HepG2 (cell line): ENCODE results near the gene TMEM150C. TPM values are rescaled to one million over a fixed set of nuclear protein-coding genes. Genes with fewer than 3 reads are reported as not detected.

Experiments
- ETV5 ChIP-seq: IDR thresholded peaks from 2 replicates; pipeline ENCODE4 v1.6.1; 2018; ENCODE audit warnings: missing biosample characterization, missing genetic modification reagents, inconsistent platforms, borderline replicate concordance
- GFI1 ChIP-seq: sonication (generic); formaldehyde crosslinking; IDR thresholded peaks from 2 replicates; pipeline ENCODE4 v1.5.0; 2020; ENCODE audit warnings: missing genetic modification reagents, mild to moderate bottlenecking, borderline replicate concordance
- GLI4 ChIP-seq: sonication (generic); formaldehyde crosslinking; IDR thresholded peaks from 2 replicates; pipeline ENCODE4 v1.5.1; 2020; ENCODE audit warnings: missing genetic modification reagents, mild to moderate bottlenecking, moderate library complexity, borderline replicate concordance
- JUNB ChIP-seq: sonication (generic); formaldehyde crosslinking; IDR thresholded peaks from 2 replicates; pipeline ENCODE4 v1.8.0; 2022; ENCODE audit warnings: missing genetic modification reagents, mild to moderate bottlenecking, borderline replicate concordance
- KAT8 ChIP-seq: IDR thresholded peaks from 2 replicates; pipeline ENCODE4 v1.6.1; 2016; ENCODE audit warnings: missing genetic modification reagents, missing compliant biosample characterization
- KLF15 ChIP-seq: sonication (generic); formaldehyde crosslinking; IDR thresholded peaks from 2 replicates; pipeline ENCODE4 v1.8.1; 2023; ENCODE audit warnings: borderline replicate concordance, mild to moderate bottlenecking, inconsistent platforms, missing genetic modification reagents, mixed read lengths
- MTA1 ChIP-seq: sonication (generic); formaldehyde crosslinking; IDR thresholded peaks from 2 replicates; pipeline ENCODE4 v1.4.0; 2020; ENCODE audit warnings: missing genetic modification reagents, mild to moderate bottlenecking, borderline replicate concordance
- NBN ChIP-seq: fragments of 450-650 bp; conservative IDR thresholded peaks from 2 replicates; pipeline ENCODE4 v1.6.1; 2017
- NKX3-1 ChIP-seq: sonication (generic); formaldehyde crosslinking; IDR thresholded peaks from 2 replicates; pipeline ENCODE4 v1.5.0; 2020; ENCODE audit warnings: missing genetic modification reagents
- POLR2A ChIP-seq, 2 experiments: IDR thresholded peaks; 2 replicates each; pipeline ENCODE4 v1.6.1; 2011; ENCODE audit warnings: low read depth in 2 of 2, low read length in 2 of 2, mild to moderate bottlenecking in 1 of 2, moderate library complexity in 1 of 2; ENCODE audit not compliant: insufficient read depth in 1 of 2
- RELA ChIP-seq: sonication (generic); formaldehyde crosslinking; IDR thresholded peaks from 2 replicates; pipeline ENCODE4 v1.4.0; 2020; ENCODE audit warnings: missing genetic modification reagents
- SIN3A ChIP-seq: IDR thresholded peaks from 2 replicates; pipeline ENCODE4 v1.6.1; 2011; ENCODE audit warnings: low read depth, mild to moderate bottlenecking, control low read depth, low read length, borderline replicate concordance
- SIX4 ChIP-seq: sonication (generic); formaldehyde crosslinking; IDR thresholded peaks from 2 replicates; pipeline ENCODE4 v1.4.0; 2020; ENCODE audit warnings: missing genetic modification reagents
- STAT5B ChIP-seq: sonication (generic); formaldehyde crosslinking; IDR thresholded peaks from 2 replicates; pipeline ENCODE4 v1.4.0; 2020; ENCODE audit warnings: missing genetic modification reagents
- TARDBP ChIP-seq: sonication (generic); formaldehyde crosslinking; IDR thresholded peaks from 2 replicates; pipeline ENCODE4 v1.8.0; 2022; ENCODE audit warnings: mild to moderate bottlenecking, missing genetic modification reagents
- TBP ChIP-seq: sonication (generic); formaldehyde crosslinking; IDR thresholded peaks from 2 replicates; pipeline ENCODE4 v1.5.0; 2020; ENCODE audit warnings: missing genetic modification reagents
- TEAD3 ChIP-seq: optimal IDR thresholded peaks from 2 replicates; pipeline ENCODE3; 2016; ENCODE audit warnings: borderline replicate concordance
- ZKSCAN8 ChIP-seq: IDR thresholded peaks from 2 replicates; pipeline ENCODE4 v1.6.1; 2016; ENCODE audit warnings: borderline replicate concordance, missing genetic modification reagents, missing compliant biosample characterization
- ZNF546 ChIP-seq: sonication (generic); formaldehyde crosslinking; conservative IDR thresholded peaks from 2 replicates; pipeline ENCODE4 v1.8.1; 2023; ENCODE audit warnings: mild to moderate bottlenecking, missing genetic modification reagents
- ZNF615 ChIP-seq: sonication (generic); formaldehyde crosslinking; IDR thresholded peaks from 2 replicates; pipeline ENCODE4 v1.5.0; 2020; ENCODE audit warnings: mild to moderate bottlenecking, missing genetic modification reagents, borderline replicate concordance
- ZNF777 ChIP-seq: sonication (generic); formaldehyde crosslinking; IDR thresholded peaks from 2 replicates; pipeline ENCODE4 v1.4.0; 2020; ENCODE audit warnings: missing genetic modification reagents
- polyA plus RNA-seq, 8 experiments: library from polyadenylated mRNA; depleted of rRNA in 3 of 8; stranded (reverse) in 7 of 8; unstranded in 1 of 8; fragments of >200 nt; fragmentation: Illumina TruSeq in 4 of 8; extraction: Trizol in 4 of 8; gene quantifications; 2 replicates each; pipeline versions ENCODE4 v1.2.1 to v1.2.3, GENCODE V29; 2011 to 2016; ENCODE audit warnings: low read depth in 4 of 8, missing spikeins in 1 of 8, mixed read lengths in 1 of 8; ENCODE audit not compliant: insufficient read depth in 1 of 8
- total RNA-seq, 5 experiments: library from RNA; depleted of rRNA; stranded (reverse); fragments of >200 nt; fragmentation: Illumina TruSeq; extraction: Trizol; gene quantifications; 2 replicates each; pipeline ENCODE4 v1.2.3, GENCODE V29; 2016; ENCODE audit warnings: low read depth in 1 of 5
- TF ChIP-seq, protein P1 (sequence below): sonication (generic); formaldehyde crosslinking; IDR thresholded peaks from 2 replicates; pipeline ENCODE4 v1.4.0; 2020; ENCODE audit warnings: mild to moderate bottlenecking, missing genetic modification reagents
- TF ChIP-seq, protein P2 (sequence below): IDR thresholded peaks from 2 replicates; pipeline ENCODE4 v1.6.1; 2016; ENCODE audit warnings: low read depth, control low read depth
- TF ChIP-seq, protein P3 (sequence below): sonication (generic); formaldehyde crosslinking; IDR thresholded peaks from 2 replicates; pipeline ENCODE4 v1.5.0; 2020; ENCODE audit warnings: missing genetic modification reagents
- TF ChIP-seq, protein P4 (sequence below): sonication (generic); formaldehyde crosslinking; conservative IDR thresholded peaks from 2 replicates; pipeline ENCODE4 v1.4.0; 2020; ENCODE audit warnings: missing genetic modification reagents
- TF ChIP-seq, protein P5 (sequence below): sonication (generic); formaldehyde crosslinking; IDR thresholded peaks from 2 replicates; pipeline ENCODE4 v1.4.0; 2020; ENCODE audit warnings: missing genetic modification reagents, mild to moderate bottlenecking, borderline replicate concordance

TMEM150C gene
- total and polyA plus RNA-seq, 2 of the 13 experiments (the other 11 are each of a cell fraction or from before 2014, with no cell fraction given): 0.33 to 0.42 TPM

DNA sequence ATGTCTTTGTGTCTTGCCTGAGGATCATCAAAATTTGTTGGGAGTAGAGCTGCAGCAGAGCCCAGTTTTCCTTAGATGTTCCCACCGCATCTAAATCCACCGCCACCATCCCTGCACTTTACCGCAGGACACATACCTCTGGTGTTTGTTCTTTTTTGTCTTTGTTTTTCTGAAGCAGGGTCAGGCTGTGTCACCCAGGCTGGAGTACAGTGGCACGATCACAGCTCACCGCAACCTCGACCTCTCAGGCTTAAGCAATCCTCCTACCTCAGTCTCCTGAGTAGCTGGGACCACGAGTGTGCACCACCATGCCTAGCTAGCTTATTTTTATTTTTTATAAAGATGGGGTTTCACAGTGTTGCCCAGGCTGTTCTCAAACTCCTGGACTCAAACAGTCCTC is 126.8 kb downstream of the TMEM150C start (continued):
- no peak for TF ChIP-seq ZNF777
- no peak for TF ChIP-seq GLI4 (CRISPR knock-in tag)
- no peak for TF ChIP-seq ETV5 (CRISPR knock-in tag)
- TF ChIP-seq ZKSCAN8 (CRISPR knock-in tag): no peak
- peak; percentile 63 for TF ChIP-seq TEAD3 (CRISPR knock-in tag)
- TF ChIP-seq, protein P1, sequence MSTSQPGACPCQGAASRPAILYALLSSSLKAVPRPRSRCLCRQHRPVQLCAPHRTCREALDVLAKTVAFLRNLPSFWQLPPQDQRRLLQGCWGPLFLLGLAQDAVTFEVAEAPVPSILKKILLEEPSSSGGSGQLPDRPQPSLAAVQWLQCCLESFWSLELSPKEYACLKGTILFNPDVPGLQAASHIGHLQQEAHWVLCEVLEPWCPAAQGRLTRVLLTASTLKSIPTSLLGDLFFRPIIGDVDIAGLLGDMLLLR (CRISPR knock-in tag): no peak
- no peak for TF ChIP-seq NKX3-1 (CRISPR knock-in tag)
- no peak for TF ChIP-seq ZNF615 (CRISPR knock-in tag)
- TF ChIP-seq TARDBP (CRISPR knock-in tag): no peak
- no peak for TF ChIP-seq RELA (CRISPR knock-in tag)
- TF ChIP-seq, protein P2, sequence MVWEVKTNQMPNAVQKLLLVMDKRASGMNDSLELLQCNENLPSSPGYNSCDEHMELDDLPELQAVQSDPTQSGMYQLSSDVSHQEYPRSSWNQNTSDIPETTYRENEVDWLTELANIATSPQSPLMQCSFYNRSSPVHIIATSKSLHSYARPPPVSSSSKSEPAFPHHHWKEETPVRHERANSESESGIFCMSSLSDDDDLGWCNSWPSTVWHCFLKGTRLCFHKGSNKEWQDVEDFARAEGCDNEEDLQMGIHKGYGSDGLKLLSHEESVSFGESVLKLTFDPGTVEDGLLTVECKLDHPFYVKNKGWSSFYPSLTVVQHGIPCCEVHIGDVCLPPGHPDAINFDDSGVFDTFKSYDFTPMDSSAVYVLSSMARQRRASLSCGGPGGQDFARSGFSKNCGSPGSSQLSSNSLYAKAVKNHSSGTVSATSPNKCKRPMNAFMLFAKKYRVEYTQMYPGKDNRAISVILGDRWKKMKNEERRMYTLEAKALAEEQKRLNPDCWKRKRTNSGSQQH (CRISPR knock-in tag): no peak
- TF ChIP-seq, protein P3, sequence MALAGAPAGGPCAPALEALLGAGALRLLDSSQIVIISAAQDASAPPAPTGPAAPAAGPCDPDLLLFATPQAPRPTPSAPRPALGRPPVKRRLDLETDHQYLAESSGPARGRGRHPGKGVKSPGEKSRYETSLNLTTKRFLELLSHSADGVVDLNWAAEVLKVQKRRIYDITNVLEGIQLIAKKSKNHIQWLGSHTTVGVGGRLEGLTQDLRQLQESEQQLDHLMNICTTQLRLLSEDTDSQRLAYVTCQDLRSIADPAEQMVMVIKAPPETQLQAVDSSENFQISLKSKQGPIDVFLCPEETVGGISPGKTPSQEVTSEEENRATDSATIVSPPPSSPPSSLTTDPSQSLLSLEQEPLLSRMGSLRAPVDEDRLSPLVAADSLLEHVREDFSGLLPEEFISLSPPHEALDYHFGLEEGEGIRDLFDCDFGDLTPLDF (CRISPR knock-in tag): no peak
- no peak for TF ChIP-seq STAT5B (CRISPR knock-in tag)
- TF ChIP-seq KLF15 (CRISPR knock-in tag): no peak
- no peak for TF ChIP-seq TBP (CRISPR knock-in tag)
- no peak for TF ChIP-seq JUNB (CRISPR knock-in tag)
- TF ChIP-seq, protein P4, sequence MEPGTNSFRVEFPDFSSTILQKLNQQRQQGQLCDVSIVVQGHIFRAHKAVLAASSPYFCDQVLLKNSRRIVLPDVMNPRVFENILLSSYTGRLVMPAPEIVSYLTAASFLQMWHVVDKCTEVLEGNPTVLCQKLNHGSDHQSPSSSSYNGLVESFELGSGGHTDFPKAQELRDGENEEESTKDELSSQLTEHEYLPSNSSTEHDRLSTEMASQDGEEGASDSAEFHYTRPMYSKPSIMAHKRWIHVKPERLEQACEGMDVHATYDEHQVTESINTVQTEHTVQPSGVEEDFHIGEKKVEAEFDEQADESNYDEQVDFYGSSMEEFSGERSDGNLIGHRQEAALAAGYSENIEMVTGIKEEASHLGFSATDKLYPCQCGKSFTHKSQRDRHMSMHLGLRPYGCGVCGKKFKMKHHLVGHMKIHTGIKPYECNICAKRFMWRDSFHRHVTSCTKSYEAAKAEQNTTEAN (CRISPR knock-in tag): no peak
- TF ChIP-seq ZNF546 (CRISPR knock-in tag): no peak
- no peak for TF ChIP-seq MTA1 (CRISPR knock-in tag)
- no peak for TF ChIP-seq KAT8 (CRISPR knock-in tag)
- TF ChIP-seq SIX4: no peak
- TF ChIP-seq SIN3A: no peak
- TF ChIP-seq GFI1 (CRISPR knock-in tag): no peak; the same call in 1 of the 2 replicates
- TF ChIP-seq, protein P5, sequence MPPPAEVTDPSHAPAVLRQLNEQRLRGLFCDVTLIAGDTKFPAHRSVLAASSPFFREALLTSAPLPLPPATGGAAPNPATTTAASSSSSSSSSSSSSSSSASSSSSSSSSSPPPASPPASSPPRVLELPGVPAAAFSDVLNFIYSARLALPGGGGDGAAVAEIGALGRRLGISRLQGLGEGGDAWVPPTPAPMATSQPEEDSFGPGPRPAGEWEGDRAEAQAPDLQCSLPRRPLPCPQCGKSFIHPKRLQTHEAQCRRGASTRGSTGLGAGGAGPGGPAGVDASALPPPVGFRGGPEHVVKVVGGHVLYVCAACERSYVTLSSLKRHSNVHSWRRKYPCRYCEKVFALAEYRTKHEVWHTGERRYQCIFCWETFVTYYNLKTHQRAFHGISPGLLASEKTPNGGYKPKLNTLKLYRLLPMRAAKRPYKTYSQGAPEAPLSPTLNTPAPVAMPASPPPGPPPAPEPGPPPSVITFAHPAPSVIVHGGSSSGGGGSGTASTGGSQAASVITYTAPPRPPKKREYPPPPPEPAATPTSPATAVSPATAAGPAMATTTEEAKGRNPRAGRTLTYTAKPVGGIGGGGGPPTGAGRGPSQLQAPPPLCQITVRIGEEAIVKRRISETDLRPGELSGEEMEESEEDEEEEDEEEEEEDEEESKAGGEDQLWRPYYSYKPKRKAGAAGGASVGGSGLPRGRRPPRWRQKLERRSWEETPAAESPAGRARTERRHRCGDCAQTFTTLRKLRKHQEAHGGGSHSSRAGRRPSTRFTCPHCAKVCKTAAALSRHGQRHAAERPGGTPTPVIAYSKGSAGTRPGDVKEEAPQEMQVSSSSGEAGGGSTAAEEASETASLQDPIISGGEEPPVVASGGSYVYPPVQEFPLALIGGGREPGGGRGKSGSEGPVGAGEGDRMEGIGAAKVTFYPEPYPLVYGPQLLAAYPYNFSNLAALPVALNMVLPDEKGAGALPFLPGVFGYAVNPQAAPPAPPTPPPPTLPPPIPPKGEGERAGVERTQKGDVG (CRISPR knock-in tag): 0 out of 2 replicates have a peak, but pooled peaks have one; percentile 62
- no peak for TF ChIP-seq NBN
- no peak for TF ChIP-seq POLR2A (IDR thresholded peaks at IDR 0.05; ENCODE audit: insufficient read depth in 1 of 2, low read depth in 2 of 2, low read length in 2 of 2)
